ENCODE data around the gene FKBP8.

The FKBP8 gene

GRCh38 chr19:18488403-18488723 is 55.0 kb downstream of the FKBP8 start:
- ATAC-seq (replicated peaks) (peak; percentile 48), DNase-seq (no peak)
- Mint-ChIP-seq H3K4me1 (ENCODE audit: low read depth in 2 of 2) (peaks cover 60 to 83% of the 10 kb centered on the region in 2 donors), H3K27me3 (no peaks in the 10 kb centered on the region), H3K9me3 (no peaks in the 10 kb centered on the region), H3K27ac (peak overlapping the region in 1 of 2 donors; percentile 96), H3K36me3 (ENCODE audit: insufficient read depth) (peaks cover 81% of the 10 kb centered on the region), H3K4me3 (peak overlapping the region in 1 of 2 donors; percentile 74)

GRCh38 chr19:18487576-18488402 is 55.6 kb downstream of the FKBP8 start:
- peak overlapping the region; percentile 72 to 96 for H3K27ac Mint-ChIP-seq
- ATAC-seq (replicated peaks) (no peak), DNase-seq (no peak)
- H3K9me3 Mint-ChIP-seq: no peaks in the 10 kb centered on the region
- H3K4me3 Mint-ChIP-seq: peak overlapping the region in 1 of 2 donors; percentile 74
- H3K4me1 Mint-ChIP-seq (ENCODE audit: low read depth in 2 of 2): peaks cover 65 to 85% of the 10 kb centered on the region in 2 donors
- peaks cover 82% of the 10 kb centered on the region for H3K36me3 Mint-ChIP-seq (ENCODE audit: insufficient read depth)
- H3K27me3 Mint-ChIP-seq: no peaks in the 10 kb centered on the region

- Mint-ChIP-seq H3K4me1 (ENCODE audit: low read depth in 2 of 2) (peaks cover 68 to 80% of the 10 kb centered on the region in 2 donors), H3K9me3 (no peaks in the 10 kb centered on the region), H3K27ac (peak overlapping the region; percentile 85 to 96), H3K4me3 (peak overlapping the region; percentile 63 to 74), H3K27me3 (no peaks in the 10 kb centered on the region), H3K36me3 (ENCODE audit: insufficient read depth) (peaks cover 76% of the 10 kb centered on the region)
- no peak for DNase-seq
- no peak for ATAC-seq (replicated peaks)
These were observed 56.6 kb downstream of the FKBP8 start for GRCh38 chr19:18486746-18487145.

- H3K27me3 Mint-ChIP-seq: no peaks in the 10 kb centered on the region
- no peak for DNase-seq
- H3K4me1 Mint-ChIP-seq (ENCODE audit: low read depth in 2 of 2): peaks cover 72 to 86% of the 10 kb centered on the region in 2 donors
- peak overlapping the region; percentile 88 to 96 for H3K27ac Mint-ChIP-seq
- H3K36me3 Mint-ChIP-seq (ENCODE audit: insufficient read depth): peaks cover 73% of the 10 kb centered on the region
- peak overlapping the region; percentile 63 to 74 for H3K4me3 Mint-ChIP-seq
- no peaks in the 10 kb centered on the region for H3K9me3 Mint-ChIP-seq
- ATAC-seq (replicated peaks): no peak
These were observed 58.4 kb downstream of the FKBP8 start for GRCh38 chr19:18484992-18485391.

GRCh38 chr19:18483119-18483890 is 60.1 kb downstream of the FKBP8 start:
- ATAC-seq (replicated peaks) (no peak), DNase-seq (no peak)
- Mint-ChIP-seq H3K4me3 (peak overlapping the region; percentile 44 to 74), H3K4me1 (ENCODE audit: low read depth in 2 of 2) (peaks cover 74 to 85% of the 10 kb centered on the region in 2 donors), H3K27ac (peak overlapping the region; percentile 88 to 96), H3K27me3 (no peaks in the 10 kb centered on the region), H3K9me3 (no peaks in the 10 kb centered on the region), H3K36me3 (ENCODE audit: insufficient read depth) (peaks cover 72% of the 10 kb centered on the region)

All from effector memory CD8-positive, alpha-beta T cell (primary cell).